GM19239 (cell line): ENCODE measurements around the gene UMODL1.

Source experiments
- DNase-seq: peaks from one replicate; pipeline ENCODE4 v3.0.0; 2011; ENCODE audit warnings: low spot score; ENCODE audit not compliant: insufficient read length
- FAIRE-seq: peaks from 2 replicates; lab custom pipeline; 2011; peaks lifted over from hg19 to GRCh38; lab: Jason Lieb, UNC

UMODL1 gene

GRCh38 chr21:42144679-42145568 lies 73.8 kb downstream of the UMODL1 start:
- DNase-seq (no peak), FAIRE-seq (no peak)

- peak; percentile 87 for FAIRE-seq
- peak; percentile 93 for DNase-seq
Measured at GRCh38 chr21:42145569-42146272, 74.6 kb downstream of the UMODL1 start.

GRCh38 chr21:42146273-42146805 lies 75.2 kb downstream of the UMODL1 start:
- DNase-seq: no peak

GRCh38 chr21:42146821-42147220 lies 75.7 kb downstream of the UMODL1 start:
- DNase-seq (no peak), FAIRE-seq (no peak)

More at GRCh38 chr21:42146273-42146805, 75.2 kb downstream of the UMODL1 start:
- FAIRE-seq: no peak

- FAIRE-seq: no peak
Measured at GRCh38 chr21:42147386-42148020, 76.4 kb downstream of the UMODL1 start.

GRCh38 chr21:42148097-42148496 lies 77.0 kb downstream of the UMODL1 start:
- FAIRE-seq (no peak), DNase-seq (no peak)

More at GRCh38 chr21:42147386-42148020, 76.4 kb downstream of the UMODL1 start:
- no peak for DNase-seq

- DNase-seq (no peak), FAIRE-seq (no peak)
Measured at GRCh38 chr21:42148584-42148983, 77.5 kb downstream of the UMODL1 start.

- DNase-seq: no peak
Measured at GRCh38 chr21:42149656-42150473, 78.7 kb downstream of the UMODL1 start.

GRCh38 chr21:42150474-42151085 lies 79.5 kb downstream of the UMODL1 start:
- DNase-seq (no peak), FAIRE-seq (no peak)

More at GRCh38 chr21:42149656-42150473, 78.7 kb downstream of the UMODL1 start:
- no peak for FAIRE-seq

- DNase-seq: no peak
- FAIRE-seq: no peak
Measured at GRCh38 chr21:42151148-42151947, 80.2 kb downstream of the UMODL1 start.

GRCh38 chr21:42151948-42152220 lies 80.8 kb downstream of the UMODL1 start:
- DNase-seq: no peak
- no peak for FAIRE-seq

GRCh38 chr21:42153046-42153686 lies 82.0 kb downstream of the UMODL1 start:
- DNase-seq: no peak
- no peak for FAIRE-seq

- no peak for FAIRE-seq
Measured at GRCh38 chr21:42153746-42154145, 82.6 kb downstream of the UMODL1 start.

GRCh38 chr21:42154237-42155044 lies 83.3 kb downstream of the UMODL1 start:
- no peak for FAIRE-seq
- DNase-seq: no peak

More at GRCh38 chr21:42153746-42154145, 82.6 kb downstream of the UMODL1 start:
- no peak for DNase-seq

- no peak for DNase-seq
- no peak for FAIRE-seq
Measured at GRCh38 chr21:42155045-42155855, 84.1 kb downstream of the UMODL1 start.
